Activated CD4-positive, CD25-positive, alpha-beta regulatory T cell (primary cell): ENCODE data around the gene GALNT10.

Source experiments
- DNase-seq, 4 experiments: peaks; one replicate each; lab custom pipeline; 2025; lab: John Stamatoyannopoulos, UW

GALNT10 gene

GRCh38 chr5:154406826-154407225 is 216.3 kb downstream of the GALNT10 start:
- DNase-seq: no peak

GRCh38 chr5:154408811-154409210 is 218.3 kb downstream of the GALNT10 start:
- no peak for DNase-seq

GRCh38 chr5:154409230-154409840 is 218.8 kb downstream of the GALNT10 start:
- DNase-seq: no peak

- DNase-seq: no peak
These were observed 219.5 kb downstream of the GALNT10 start for GRCh38 chr5:154410008-154410407.

GRCh38 chr5:154410786-154411185 is 220.3 kb downstream of the GALNT10 start:
- DNase-seq: no peak

- DNase-seq: no peak
These were observed 220.8 kb downstream of the GALNT10 start for GRCh38 chr5:154411338-154411737.

GRCh38 chr5:154412316-154412715 is 221.8 kb downstream of the GALNT10 start:
- no peak for DNase-seq

GRCh38 chr5:154412925-154413324 is 222.4 kb downstream of the GALNT10 start:
- DNase-seq: no peak

- DNase-seq: no peak
These were observed 224.6 kb downstream of the GALNT10 start for GRCh38 chr5:154415114-154415513.

GRCh38 chr5:154418344-154418820 is 227.8 kb downstream of the GALNT10 start:
- no peak for DNase-seq

GRCh38 chr5:154419236-154419635 is 228.7 kb downstream of the GALNT10 start:
- DNase-seq: no peak

- DNase-seq: no peak
These were observed 231.3 kb downstream of the GALNT10 start for GRCh38 chr5:154421868-154422267.

GRCh38 chr5:154422298-154422697 is 231.8 kb downstream of the GALNT10 start:
- DNase-seq: no peak

GRCh38 chr5:154428208-154428607 is 237.7 kb downstream of the GALNT10 start:
- no peak for DNase-seq

GRCh38 chr5:154429341-154429740 is 238.8 kb downstream of the GALNT10 start:
- DNase-seq: no peak

GRCh38 chr5:154430466-154430865 is 239.9 kb downstream of the GALNT10 start:
- DNase-seq: no peak

GRCh38 chr5:154430961-154431630 is 240.6 kb downstream of the GALNT10 start:
- DNase-seq: no peak

GRCh38 chr5:154435226-154435625 is 244.7 kb downstream of the GALNT10 start:
- no peak for DNase-seq

GRCh38 chr5:154437281-154437965 is 246.9 kb downstream of the GALNT10 start:
- DNase-seq: no peak

GRCh38 chr5:154440540-154440939 is 250.0 kb downstream of the GALNT10 start:
- no peak for DNase-seq

- DNase-seq: no peak
These were observed 252.3 kb downstream of the GALNT10 start for GRCh38 chr5:154442801-154443200.

GRCh38 chr5:154444556-154445421 is 254.3 kb downstream of the GALNT10 start:
- DNase-seq: no peak
